Measurements from ENCODE around the gene EFEMP2. TPM values are rescaled to one million over a fixed set of nuclear protein-coding genes. Genes with fewer than 3 reads are reported as not detected.
A peak's percentile ranks its signal among the peaks of the same experiment; 100 is the strongest.

Gene EFEMP2
- total RNA-seq, 1 experiment from 2014 or later: 26.2 TPM

DNA sequence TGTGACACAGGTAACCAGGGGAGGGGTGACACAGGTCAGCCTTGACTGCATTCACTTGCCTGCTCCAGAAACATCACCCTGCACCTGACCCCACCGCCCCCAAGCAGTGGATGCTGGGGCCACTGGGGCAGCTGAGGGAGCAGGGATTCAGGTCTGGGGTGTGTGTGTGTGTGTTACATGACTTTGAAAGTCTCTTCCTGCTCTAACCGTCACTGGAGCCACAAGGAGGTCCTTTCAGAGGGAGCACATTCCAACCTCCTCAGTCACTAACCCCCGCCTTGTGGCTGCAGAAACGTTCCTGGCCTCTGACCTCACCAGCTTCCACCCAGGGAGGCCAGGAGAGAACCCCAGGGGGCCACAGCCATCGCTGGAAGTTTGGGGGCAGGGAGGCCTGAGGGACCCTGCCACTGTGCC, 30.5 kb upstream of the EFEMP2 start:
- no peak overlapping the region for H3K4me2 ChIP-seq (ENCODE audit: insufficient read depth, insufficient read length, low read length)
- no peaks in the 10 kb centered on the region for H3K36me3 Mint-ChIP-seq (ENCODE audit: insufficient read depth in 1 of 3, low read depth in 3 of 3)
- H3K27me3 Mint-ChIP-seq (ENCODE audit: low read depth): peaks cover 88% of the 10 kb centered on the region

More for the DNA sequence above, 30.5 kb upstream of the EFEMP2 start:
- no peak overlapping the region for H2AK5ac ChIP-seq (ENCODE audit: insufficient read length, low read length)
- no peak overlapping the region for H4K5ac ChIP-seq (ENCODE audit: insufficient read length, low read depth, low read length)
- peak; percentile 70 for DNase-seq
- no peak overlapping the region; a peak in 1 of 5 replicates for H3K4me3 Mint-ChIP-seq
- H3K23me2 ChIP-seq (ENCODE audit: insufficient read length, low read depth, low read length, poor library complexity, severe bottlenecking): peaks cover 9% of the 10 kb centered on the region
- no peak overlapping the region for H4K91ac ChIP-seq (ENCODE audit: insufficient read length, low read depth, low read length)
- peaks cover 14 to 17% of the 10 kb centered on the region in 2 experiments for H3K4me1 Mint-ChIP-seq
- H3K9me3 Mint-ChIP-seq: no peaks in the 10 kb centered on the region; a peak in 1 of 5 replicates
- no peaks in the 10 kb centered on the region for H4K20me1 ChIP-seq (ENCODE audit: control insufficient read depth, insufficient read depth, insufficient read length)
- no peak overlapping the region for H2BK5ac ChIP-seq (ENCODE audit: insufficient read length, low read length)
- H3K4ac ChIP-seq (ENCODE audit: low read depth, low read length): no peak overlapping the region
- no peaks in the 10 kb centered on the region for H3K9me3 ChIP-seq (ENCODE audit: control insufficient read depth, low read depth, low read length)
- WGBS (ENCODE audit: extremely low coverage, insufficient read length, low lambda C conversion rate): no CpG with 5 or more reads among the region's 5 CpGs
- H3K56ac ChIP-seq (ENCODE audit: insufficient read length, low read depth, low read length): no peak overlapping the region
- H3T11ph ChIP-seq (ENCODE audit: low read length): no peak overlapping the region
- no peak overlapping the region for H3K23ac ChIP-seq (ENCODE audit: insufficient read length, low read depth, low read length)
- H3K79me1 ChIP-seq (ENCODE audit: insufficient read depth, low read depth, low read length, poor library complexity, severe bottlenecking): no peaks in the 10 kb centered on the region
- no peaks in the 10 kb centered on the region for H3K79me2 ChIP-seq (ENCODE audit: insufficient read depth, low read length)
- H3K27ac ChIP-seq (ENCODE audit: insufficient read length, low read depth, low read length): no peak overlapping the region
- no peak overlapping the region for H3K27ac Mint-ChIP-seq
- no peak overlapping the region for H2BK120ac ChIP-seq (ENCODE audit: low read depth, low read length, poor library complexity, severe bottlenecking)
- no peak overlapping the region for H2AFZ ChIP-seq (ENCODE audit: low read length)
- H3K4me1 ChIP-seq (ENCODE audit: insufficient read depth, low read length): no peaks in the 10 kb centered on the region
- no peak overlapping the region for H3K14ac ChIP-seq (ENCODE audit: insufficient read depth, low read length)
- H2BK12ac ChIP-seq (ENCODE audit: insufficient read length, low read depth, low read length): no peak overlapping the region
- TF ChIP-seq, protein P1, sequence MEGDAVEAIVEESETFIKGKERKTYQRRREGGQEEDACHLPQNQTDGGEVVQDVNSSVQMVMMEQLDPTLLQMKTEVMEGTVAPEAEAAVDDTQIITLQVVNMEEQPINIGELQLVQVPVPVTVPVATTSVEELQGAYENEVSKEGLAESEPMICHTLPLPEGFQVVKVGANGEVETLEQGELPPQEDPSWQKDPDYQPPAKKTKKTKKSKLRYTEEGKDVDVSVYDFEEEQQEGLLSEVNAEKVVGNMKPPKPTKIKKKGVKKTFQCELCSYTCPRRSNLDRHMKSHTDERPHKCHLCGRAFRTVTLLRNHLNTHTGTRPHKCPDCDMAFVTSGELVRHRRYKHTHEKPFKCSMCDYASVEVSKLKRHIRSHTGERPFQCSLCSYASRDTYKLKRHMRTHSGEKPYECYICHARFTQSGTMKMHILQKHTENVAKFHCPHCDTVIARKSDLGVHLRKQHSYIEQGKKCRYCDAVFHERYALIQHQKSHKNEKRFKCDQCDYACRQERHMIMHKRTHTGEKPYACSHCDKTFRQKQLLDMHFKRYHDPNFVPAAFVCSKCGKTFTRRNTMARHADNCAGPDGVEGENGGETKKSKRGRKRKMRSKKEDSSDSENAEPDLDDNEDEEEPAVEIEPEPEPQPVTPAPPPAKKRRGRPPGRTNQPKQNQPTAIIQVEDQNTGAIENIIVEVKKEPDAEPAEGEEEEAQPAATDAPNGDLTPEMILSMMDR (conservative IDR thresholded peaks at IDR 0.05): no peak
- H3K27me3 ChIP-seq (ENCODE audit: insufficient read depth, low read length): peaks cover 17% of the 10 kb centered on the region; the same call in 1 of the 2 replicates
- no peak overlapping the region for H3K9ac ChIP-seq (ENCODE audit: extremely low read depth, insufficient read length, low read length)
- no peak overlapping the region for H2BK15ac ChIP-seq (ENCODE audit: low read depth, low read length)
- H2BK20ac ChIP-seq (ENCODE audit: low read depth, low read length, poor library complexity, severe bottlenecking): no peak overlapping the region
- H3K18ac ChIP-seq (ENCODE audit: insufficient read length, low read depth, low read length): no peak overlapping the region
- H4K8ac ChIP-seq (replicated peaks; ENCODE audit: insufficient read length, low read depth, low read length): no peak overlapping the region

Measured in H9 (cell line).